HepG2 (cell line): ENCODE data around the gene KAZALD1. TPM values are rescaled to one million over a fixed set of nuclear protein-coding genes. Genes with fewer than 3 reads are reported as not detected.

ENCODE experiments used
- AHR ChIP-seq: IDR thresholded peaks from 2 replicates; pipeline ENCODE4 v1.6.1; 2018; ENCODE audit warnings: missing genetic modification reagents, missing compliant biosample characterization
- BRCA1 ChIP-seq: sonication (generic); formaldehyde crosslinking; IDR thresholded peaks from 2 replicates; pipeline ENCODE4 v1.4.0; 2020; ENCODE audit warnings: missing genetic modification reagents
- DPF2 ChIP-seq: sonication (generic); formaldehyde crosslinking; IDR thresholded peaks from 2 replicates; pipeline ENCODE4 v1.4.0; 2020; ENCODE audit warnings: mild to moderate bottlenecking, low read depth, missing genetic modification reagents, borderline replicate concordance
- EZH2 ChIP-seq: conservative IDR thresholded peaks from 2 replicates; pipeline ENCODE4 v1.6.1; 2012; ENCODE audit warnings: mild to moderate bottlenecking, low read depth, low read length, moderate library complexity
- GATA4 ChIP-seq: sonication (generic); IDR thresholded peaks from 2 replicates; pipeline ENCODE4 v1.6.1; 2016; ENCODE audit warnings: antibody characterized with exemption, low read depth, borderline replicate concordance
- GTF2F1 ChIP-seq: fragments of 150-350 bp; IDR thresholded peaks from 2 replicates; pipeline ENCODE4 v1.6.1; 2014; ENCODE audit warnings: low read length
- GZF1 ChIP-seq: sonication (generic); formaldehyde crosslinking; IDR thresholded peaks from 2 replicates; pipeline ENCODE4 v1.5.1; 2020; ENCODE audit warnings: mild to moderate bottlenecking, missing genetic modification reagents
- HMGXB4 ChIP-seq, 2 experiments: sonication (generic) in 1 of 2; formaldehyde crosslinking in 1 of 2; IDR thresholded peaks; 2 replicates each; pipeline versions ENCODE4 v1.4.0 to v1.6.1; 2018 to 2020; ENCODE audit warnings: missing genetic modification reagents in 2 of 2, borderline replicate concordance in 1 of 2, low read depth in 1 of 2, mild to moderate bottlenecking in 1 of 2, missing biosample characterization in 1 of 2
- KLF9 ChIP-seq: IDR thresholded peaks from 2 replicates; pipeline ENCODE4 v1.6.1; 2016; ENCODE audit warnings: low read depth
- MYPOP ChIP-seq: sonication (generic); formaldehyde crosslinking; IDR thresholded peaks from 2 replicates; pipeline ENCODE4 v1.8.1; 2023; ENCODE audit warnings: mild to moderate bottlenecking, moderate library complexity, missing genetic modification reagents
- NCOA5 ChIP-seq: sonication (generic); formaldehyde crosslinking; IDR thresholded peaks from 2 replicates; pipeline ENCODE4 v1.4.0; 2020; ENCODE audit warnings: missing genetic modification reagents
- PHF8 ChIP-seq: sonication (generic); formaldehyde crosslinking; IDR thresholded peaks from 2 replicates; pipeline ENCODE4 v1.5.0; 2020; ENCODE audit warnings: missing genetic modification reagents
- SIX4 ChIP-seq: sonication (generic); formaldehyde crosslinking; IDR thresholded peaks from 2 replicates; pipeline ENCODE4 v1.4.0; 2020; ENCODE audit warnings: missing genetic modification reagents
- SNAPC2 ChIP-seq: sonication (generic); formaldehyde crosslinking; IDR thresholded peaks from 2 replicates; pipeline ENCODE4 v1.8.1; 2022; ENCODE audit warnings: mild to moderate bottlenecking, missing genetic modification reagents
- SSRP1 ChIP-seq: IDR thresholded peaks from 2 replicates; pipeline ENCODE4 v1.6.1; 2016; ENCODE audit warnings: control low read depth
- TOE1 ChIP-seq: sonication (generic); formaldehyde crosslinking; IDR thresholded peaks from 2 replicates; pipeline ENCODE4 v1.4.0; 2020; ENCODE audit warnings: mild to moderate bottlenecking, missing genetic modification reagents
- ZC3H13 ChIP-seq: sonication (generic); formaldehyde crosslinking; IDR thresholded peaks from 2 replicates; pipeline ENCODE4 v1.8.1; 2023; ENCODE audit warnings: mild to moderate bottlenecking, missing genetic modification reagents, moderate library complexity
- ZFP1 ChIP-seq: IDR thresholded peaks from 2 replicates; pipeline ENCODE4 v1.6.1; 2016
- ZNF136 ChIP-seq: sonication (generic); formaldehyde crosslinking; IDR thresholded peaks from 2 replicates; pipeline ENCODE4 v1.8.1; 2022; ENCODE audit warnings: low read depth, mild to moderate bottlenecking, moderate library complexity, missing genetic modification reagents
- ZNF510 ChIP-seq: sonication (generic); formaldehyde crosslinking; IDR thresholded peaks from 2 replicates; pipeline ENCODE4 v1.4.0; 2020; ENCODE audit warnings: low read depth, mild to moderate bottlenecking, missing genetic modification reagents
- ZNF512B ChIP-seq: sonication (generic); formaldehyde crosslinking; IDR thresholded peaks from 2 replicates; pipeline ENCODE4 v1.5.1; 2020; ENCODE audit warnings: missing genetic modification reagents, mild to moderate bottlenecking, borderline replicate concordance
- ZNF776 ChIP-seq: sonication (generic); formaldehyde crosslinking; IDR thresholded peaks from 2 replicates; pipeline ENCODE4 v1.4.0; 2020; ENCODE audit warnings: mild to moderate bottlenecking, missing genetic modification reagents
- ZNF83 ChIP-seq: sonication (generic); formaldehyde crosslinking; IDR thresholded peaks from 2 replicates; pipeline ENCODE4 v1.4.0; 2020; ENCODE audit warnings: missing genetic modification reagents, mild to moderate bottlenecking, borderline replicate concordance
- ZSCAN21 ChIP-seq: sonication (generic); formaldehyde crosslinking; IDR thresholded peaks from 2 replicates; pipeline ENCODE4 v1.8.0; 2022; ENCODE audit warnings: mild to moderate bottlenecking, missing genetic modification reagents, moderate library complexity, borderline replicate concordance
- polyA plus RNA-seq, 8 experiments: library from polyadenylated mRNA; depleted of rRNA in 3 of 8; stranded (reverse) in 7 of 8; unstranded in 1 of 8; fragments of >200 nt; fragmentation: Illumina TruSeq in 4 of 8; extraction: Trizol in 4 of 8; gene quantifications; 2 replicates each; pipeline versions ENCODE4 v1.2.1 to v1.2.3, GENCODE V29; 2011 to 2016; ENCODE audit warnings: low read depth in 4 of 8, missing spikeins in 1 of 8, mixed read lengths in 1 of 8; ENCODE audit not compliant: insufficient read depth in 1 of 8
- total RNA-seq, 5 experiments: library from RNA; depleted of rRNA; stranded (reverse); fragments of >200 nt; fragmentation: Illumina TruSeq; extraction: Trizol; gene quantifications; 2 replicates each; pipeline ENCODE4 v1.2.3, GENCODE V29; 2016; ENCODE audit warnings: low read depth in 1 of 5

The KAZALD1 gene
- total and polyA plus RNA-seq, 2 of the 13 experiments (the other 11 are each of a cell fraction or from before 2014, with no cell fraction given): 16.7 to 27.7 TPM

DNA sequence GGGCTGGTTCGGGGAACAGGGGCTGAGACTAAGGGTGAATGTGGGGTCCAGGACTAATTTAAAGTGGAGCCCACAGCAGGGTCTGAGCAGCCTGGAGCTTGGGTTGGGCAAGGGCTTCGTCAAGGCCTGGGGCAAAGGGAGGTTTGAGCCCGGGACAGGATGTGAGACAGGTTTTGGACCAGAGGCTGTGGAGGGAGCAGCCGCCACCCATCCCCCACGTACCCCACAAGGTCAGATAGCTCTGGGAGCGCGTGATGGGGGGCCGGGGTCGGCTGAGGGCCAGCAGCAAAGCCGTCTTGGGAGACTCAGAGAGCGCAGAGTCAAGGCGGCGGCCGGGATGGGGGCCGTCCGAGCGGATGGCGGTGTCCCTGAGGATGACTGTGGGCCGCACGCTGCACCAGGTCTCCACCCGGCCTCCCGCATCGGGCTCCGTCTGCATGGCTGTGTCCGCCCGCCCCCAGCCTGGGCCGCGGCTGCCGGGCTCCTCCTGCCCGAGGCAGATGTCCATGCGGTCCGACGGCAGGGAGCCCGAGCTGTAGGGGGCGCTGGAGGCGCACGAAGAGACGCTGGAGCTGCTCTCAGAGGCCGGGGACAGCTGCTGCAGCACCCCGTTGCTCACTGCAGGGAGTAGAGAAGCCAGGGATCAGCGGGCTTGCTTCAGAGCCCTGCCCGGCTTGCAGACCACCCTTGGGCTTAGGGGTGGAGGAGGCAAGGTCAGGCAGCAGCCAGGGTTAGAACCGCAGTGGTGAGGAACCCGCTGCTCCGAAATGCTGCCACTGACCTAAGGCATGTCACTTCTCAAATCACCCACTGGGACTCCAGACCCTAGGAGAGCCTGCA lies 43.0 kb upstream of the KAZALD1 start (continued):
- TF ChIP-seq HMGXB4 (CRISPR knock-in tag; IDR thresholded peaks at IDR 0.05; ENCODE audit: borderline replicate concordance in 1 of 2, low read depth in 1 of 2): peak; percentile 97
- peak; percentile 66 for TF ChIP-seq PHF8 (CRISPR knock-in tag)
- TF ChIP-seq BRCA1 (CRISPR knock-in tag): no peak
- TF ChIP-seq DPF2 (CRISPR knock-in tag): no peak
- 0 out of 2 replicates have a peak, but pooled peaks have one; percentile 73 for TF ChIP-seq ZC3H13
- TF ChIP-seq GATA4: no peak
- TF ChIP-seq TOE1: no peak
- no peak for TF ChIP-seq KLF9
- no peak for TF ChIP-seq ZNF136
- TF ChIP-seq ZNF510: no peak
- peak; percentile 78; the same call in 1 of the 2 replicates for TF ChIP-seq ZFP1 (CRISPR knock-in tag)
- peak; percentile 72 for TF ChIP-seq ZSCAN21 (CRISPR knock-in tag)
- no peak for TF ChIP-seq ZNF512B (CRISPR knock-in tag)
- no peak for TF ChIP-seq NCOA5 (CRISPR knock-in tag)
- no peak for TF ChIP-seq SSRP1 (CRISPR knock-in tag)
- TF ChIP-seq AHR (CRISPR knock-in tag): peak; percentile 78; the same call in 1 of the 2 replicates
- TF ChIP-seq EZH2: no peak
- TF ChIP-seq ZNF776 (CRISPR knock-in tag): peak; percentile 76; the same call in 1 of the 2 replicates
- no peak for TF ChIP-seq GTF2F1
- TF ChIP-seq SIX4 (CRISPR knock-in tag): no peak
- 0 out of 2 replicates have a peak, but pooled peaks have one; percentile 38 for TF ChIP-seq GZF1
- 0 out of 2 replicates have a peak, but pooled peaks have one; percentile 40 for TF ChIP-seq ZNF83
- TF ChIP-seq SNAPC2 (CRISPR knock-in tag): 0 out of 2 replicates have a peak, but pooled peaks have one; percentile 35
- peak; percentile 26; the same call in 1 of the 2 replicates for TF ChIP-seq MYPOP (CRISPR knock-in tag)
